GM18519 (cell line): Measurements from ENCODE around the gene MPHOSPH8.
"Not testable (repeated sequence)": the region's sequence is repeated elsewhere in the genome, so short reads cannot be mapped to it uniquely, and the experiment has no call there.

ENCODE experiments used
- ATAC-seq: cut with Tn5 transposase; IDR thresholded peaks from one replicate; pipeline ENCODE4 v1.9.1; 2021; ENCODE audit warnings: mild to moderate bottlenecking, moderate library complexity; ENCODE audit not compliant: unreplicated experiment, low FRiP score

MPHOSPH8 gene

DNA sequence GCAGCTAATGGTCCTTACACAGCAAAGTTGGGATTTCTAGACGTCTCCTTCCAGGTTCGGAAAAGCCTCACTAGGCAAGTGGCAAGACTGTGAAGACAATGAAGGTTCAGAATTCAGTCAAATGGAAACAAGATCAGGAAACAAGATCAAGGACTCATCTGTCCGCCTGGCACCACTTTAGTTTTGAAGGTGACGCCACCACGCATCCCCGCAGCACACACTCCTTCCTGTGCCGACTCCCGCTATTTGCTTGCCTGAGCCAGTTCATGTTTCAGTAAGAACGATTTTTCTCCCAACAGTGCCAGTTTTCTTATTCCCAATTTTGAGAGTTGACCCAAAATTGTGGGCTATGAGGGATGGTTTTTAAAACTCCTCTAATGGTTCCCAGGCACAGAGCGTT, 41.4 kb downstream of the MPHOSPH8 start:
- ATAC-seq = no peak

DNA sequence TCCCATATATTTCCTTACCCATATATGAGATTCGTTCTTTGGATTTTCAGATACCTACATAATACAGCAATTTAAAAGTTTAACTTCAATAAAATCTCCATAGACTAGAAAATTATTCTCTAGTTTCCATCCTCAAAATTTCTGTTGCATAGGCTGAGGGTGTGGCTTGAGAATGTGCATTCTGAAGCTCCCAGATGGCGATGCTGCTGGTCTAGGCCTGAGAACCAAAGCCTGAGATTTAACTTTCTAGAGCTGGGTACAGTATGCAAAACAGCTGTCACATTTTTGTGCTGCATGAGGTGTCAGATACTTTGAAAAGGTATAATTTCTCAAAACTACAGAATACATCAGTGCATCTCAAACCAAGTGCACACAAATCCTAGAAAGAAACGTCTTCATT, 42.7 kb downstream of the MPHOSPH8 start:
- ATAC-seq = no peak

GRCh38 chr13:19680751-19681150, 47.3 kb downstream of the MPHOSPH8 start:
- ATAC-seq = no peak

DNA sequence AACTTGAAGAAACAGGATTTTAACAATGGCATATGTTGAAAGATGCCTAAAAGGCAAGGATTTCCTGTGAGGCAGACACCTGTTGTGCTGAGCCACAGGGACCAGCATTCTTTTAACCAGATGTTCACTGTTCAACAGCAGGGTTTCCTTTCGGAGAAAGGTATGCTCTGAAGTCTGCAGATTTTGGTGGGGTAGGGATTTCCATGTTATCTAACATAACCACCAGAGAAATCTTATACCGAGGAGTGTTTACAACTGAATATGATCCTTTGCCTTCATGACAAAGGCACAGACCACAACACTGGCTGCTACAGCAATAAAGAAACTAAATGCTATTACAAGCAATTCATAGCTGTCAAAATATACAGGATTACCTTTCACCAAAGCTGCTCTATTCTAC, 48.1 kb downstream of the MPHOSPH8 start:
- ATAC-seq = no peak

DNA sequence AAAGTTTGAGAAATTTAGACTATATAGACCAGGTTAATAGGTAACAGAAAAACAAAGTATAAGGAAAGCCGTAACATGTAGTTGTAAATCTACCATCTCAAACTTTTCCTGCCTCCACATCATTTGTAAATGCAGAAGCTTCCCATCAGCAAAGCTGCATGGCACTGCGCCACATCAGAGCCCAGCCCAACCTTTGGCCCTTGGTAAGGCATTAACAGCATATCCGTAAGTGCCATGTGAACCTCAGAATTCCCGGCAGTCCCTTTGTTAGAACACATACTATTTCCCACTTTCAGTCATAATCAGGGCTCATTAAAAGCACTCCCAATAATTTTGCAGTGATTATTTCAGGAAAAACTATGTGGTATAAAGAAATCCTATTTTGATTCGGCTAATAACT, 51.6 kb downstream of the MPHOSPH8 start:
- ATAC-seq = no peak

GRCh38 chr13:19685437-19685836, 52.0 kb downstream of the MPHOSPH8 start:
- no peak for ATAC-seq

DNA sequence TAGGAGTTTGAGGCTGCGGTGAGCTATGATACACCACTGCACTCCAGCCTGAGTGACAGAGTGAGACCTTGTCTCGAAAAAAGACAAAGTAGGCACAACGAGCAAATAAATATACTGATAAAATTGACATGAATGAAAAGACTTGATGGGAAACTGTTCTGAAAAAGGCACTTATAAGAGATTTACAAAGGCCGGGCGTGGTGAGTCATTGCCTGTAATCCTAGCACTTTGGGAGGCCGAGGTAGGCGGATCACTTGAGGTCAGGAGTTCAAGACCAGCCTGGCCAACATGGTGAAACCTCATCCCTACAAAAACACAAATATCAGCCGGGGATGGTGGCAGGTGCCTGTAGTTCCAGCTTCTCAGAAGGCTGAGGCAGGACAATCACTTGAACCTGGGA, 58.0 kb downstream of the MPHOSPH8 start:
- not testable (repeated sequence) for ATAC-seq

DNA sequence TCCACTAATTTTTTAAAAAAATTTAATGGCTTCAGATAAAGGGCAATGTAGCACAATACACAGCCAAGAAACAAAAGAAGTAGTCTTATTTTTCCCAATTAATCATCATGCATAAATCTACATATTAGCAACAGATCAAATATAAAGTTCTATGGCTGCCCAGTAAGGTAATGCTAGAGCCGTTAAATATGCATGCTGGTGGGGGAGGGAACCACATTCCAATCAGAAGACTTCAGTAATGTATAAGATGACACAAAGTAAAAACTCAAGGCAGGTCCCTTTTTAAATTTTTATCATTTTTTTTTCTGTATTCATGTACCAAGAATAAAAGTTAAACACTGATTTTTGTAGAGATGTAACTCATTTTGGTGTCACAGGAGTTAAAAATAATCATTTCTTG, 62.0 kb downstream of the MPHOSPH8 start:
- ATAC-seq = no peak

- ATAC-seq = no peak
These were observed 62.4 kb downstream of the MPHOSPH8 start for GRCh38 chr13:19695829-19696228.

DNA sequence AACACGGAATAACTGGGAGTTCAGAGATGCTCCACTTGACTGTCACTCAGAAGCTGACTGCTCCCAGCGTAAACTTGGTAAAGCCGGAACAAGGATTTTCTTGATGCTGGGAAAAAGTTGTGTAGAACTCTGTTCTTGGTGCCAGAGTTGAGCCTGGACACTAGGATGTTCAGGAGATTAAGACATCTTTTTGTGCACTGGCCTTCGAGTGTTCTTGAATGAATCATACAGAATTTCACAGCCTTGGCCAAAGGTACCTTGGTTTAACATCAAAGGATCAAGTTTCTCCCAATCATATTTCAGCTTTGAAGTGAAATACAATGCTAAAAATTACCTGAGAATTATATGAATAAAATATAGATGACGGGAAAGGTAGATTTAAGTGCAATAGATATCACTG, 67.5 kb downstream of the MPHOSPH8 start:
- not testable (repeated sequence) for ATAC-seq

GRCh38 chr13:19701619-19702018, 68.2 kb downstream of the MPHOSPH8 start:
- ATAC-seq = not testable (repeated sequence)

GRCh38 chr13:19704256-19704655, 70.8 kb downstream of the MPHOSPH8 start:
- not testable (repeated sequence) for ATAC-seq

- ATAC-seq = not testable (repeated sequence)
These were observed 75.6 kb downstream of the MPHOSPH8 start for GRCh38 chr13:19709039-19709438.

- ATAC-seq = not testable (repeated sequence)
These were observed 76.3 kb downstream of the MPHOSPH8 start for GRCh38 chr13:19709782-19710181.

- no peak for ATAC-seq
These were observed 79.9 kb downstream of the MPHOSPH8 start for GRCh38 chr13:19713186-19713965.

DNA sequence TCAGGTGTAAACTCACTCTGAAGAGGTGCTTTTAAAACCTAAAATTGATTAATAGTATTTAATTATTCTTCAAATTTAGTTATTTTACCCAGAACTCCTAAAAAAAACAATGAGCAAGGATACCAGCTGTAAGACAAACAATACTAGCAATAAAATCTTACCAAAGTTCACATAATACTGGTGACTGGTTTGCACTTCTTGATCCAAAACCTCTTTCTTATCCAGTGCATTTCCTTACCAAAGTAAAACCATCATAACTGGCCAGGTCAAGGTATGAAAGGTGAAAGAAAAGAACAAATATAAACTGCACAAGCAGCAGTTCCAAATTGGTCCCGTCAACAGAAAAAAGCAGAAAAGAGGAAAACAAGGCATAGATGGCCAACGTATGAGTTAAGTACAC, 86.6 kb downstream of the MPHOSPH8 start:
- no peak for ATAC-seq
